Neural cell (in vitro differentiated cells): Measurements from ENCODE around the gene TCOF1.

Source experiments
- CTCF ChIP-seq: fragments of 450-650 bp; IDR thresholded peaks from 2 replicates; pipeline ENCODE4 v1.5.1; 2014; ENCODE audit warnings: antibody characterized with exemption, mild to moderate bottlenecking, moderate library complexity; ENCODE audit not compliant: poor library complexity, severe bottlenecking
- EP300 ChIP-seq: fragments of 450-650 bp; conservative IDR thresholded peaks from 2 replicates; pipeline ENCODE4 v1.6.1; 2014; ENCODE audit warnings: antibody characterized with exemption, mild to moderate bottlenecking, moderate library complexity; ENCODE audit not compliant: poor library complexity, severe bottlenecking
- EZH2 ChIP-seq: fragments of 200-600, 300-800 bp; shearing (Covaris generic), sonication (generic); IDR thresholded peaks from 2 replicates; pipeline ENCODE4 v1.6.1; 2014; ENCODE audit warnings: antibody characterized with exemption, low read length, borderline replicate concordance, mild to moderate bottlenecking; ENCODE audit not compliant: insufficient read depth, poor library complexity, severe bottlenecking
- POLR2AphosphoS5 ChIP-seq: IDR thresholded peaks from 2 replicates; pipeline ENCODE4 v1.6.1; 2012
- REST ChIP-seq: IDR thresholded peaks from 2 replicates; pipeline ENCODE4 v1.6.1; 2012; ENCODE audit warnings: borderline replicate concordance
- TAF1 ChIP-seq: IDR thresholded peaks from 2 replicates; pipeline ENCODE4 v1.6.1; 2012; ENCODE audit warnings: low read depth

- TF ChIP-seq CTCF (no peak), TAF1 (no peak), POLR2AphosphoS5 (no peak), EP300 (no peak), REST (no peak), EZH2 (no peak)
These were observed 15.1 kb downstream of the TCOF1 start for GRCh38 chr5:150372639-150373038.
